Astrocyte of the spinal cord (primary cell): ENCODE measurements around the gene TAOK1.

Source experiments
- DNase-seq: peaks from one replicate; pipeline ENCODE4 v3.0.0; 2011; ENCODE audit warnings: low read depth, low spot score
- H3K4me3 ChIP-seq: 2 replicates; pipeline ENCODE4 v1.5.1; 2011; ENCODE audit warnings: low read depth, mild to moderate bottlenecking, low read length, moderate library complexity
- CTCF ChIP-seq: IDR thresholded peaks from 2 replicates; pipeline ENCODE4 v1.5.1; 2012; ENCODE audit warnings: low read depth, mild to moderate bottlenecking, low read length, inconsistent platforms
- in situ Hi-C: cut with HindIII; loops from 2 replicates; pipeline ENCODE4 v1.10.0; 2017; ENCODE audit warnings: low sequenced_read_pairs

TAOK1 gene

GRCh38 chr17:29575511-29576213 is 185.5 kb downstream of the TAOK1 start:
- TF ChIP-seq CTCF: no peak
- no peak for DNase-seq
- no peak overlapping the region for H3K4me3 ChIP-seq
- in situ Hi-C loops: no loop called here

GRCh38 chr17:29576214-29577000 is 186.2 kb downstream of the TAOK1 start:
- TF ChIP-seq CTCF: no peak
- DNase-seq: no peak
- in situ Hi-C loops: no loop called here
- no peak overlapping the region for H3K4me3 ChIP-seq

GRCh38 chr17:29577001-29577370 is 186.8 kb downstream of the TAOK1 start:
- H3K4me3 ChIP-seq: no peak overlapping the region
- DNase-seq: no peak
- no peak for TF ChIP-seq CTCF
- in situ Hi-C loops: no loop called here

GRCh38 chr17:29577385-29578211 is 187.4 kb downstream of the TAOK1 start:
- no peak for TF ChIP-seq CTCF
- in situ Hi-C loops: no loop called here
- DNase-seq: no peak
- H3K4me3 ChIP-seq: no peak overlapping the region

GRCh38 chr17:29578626-29579485 is 188.7 kb downstream of the TAOK1 start:
- in situ Hi-C loops: no loop called here
- no peak for DNase-seq
- TF ChIP-seq CTCF: no peak
- no peak overlapping the region for H3K4me3 ChIP-seq
